ENCODE measurements around the gene ADRA2B. TPM values are rescaled to one million over a fixed set of nuclear protein-coding genes. Genes with fewer than 3 reads are reported as not detected.

Gene ADRA2B
- total RNA-seq, 4 donors from 2014 or later = 0.28 to 0.67 (median 0.53) TPM; not detected in 1

DNA sequence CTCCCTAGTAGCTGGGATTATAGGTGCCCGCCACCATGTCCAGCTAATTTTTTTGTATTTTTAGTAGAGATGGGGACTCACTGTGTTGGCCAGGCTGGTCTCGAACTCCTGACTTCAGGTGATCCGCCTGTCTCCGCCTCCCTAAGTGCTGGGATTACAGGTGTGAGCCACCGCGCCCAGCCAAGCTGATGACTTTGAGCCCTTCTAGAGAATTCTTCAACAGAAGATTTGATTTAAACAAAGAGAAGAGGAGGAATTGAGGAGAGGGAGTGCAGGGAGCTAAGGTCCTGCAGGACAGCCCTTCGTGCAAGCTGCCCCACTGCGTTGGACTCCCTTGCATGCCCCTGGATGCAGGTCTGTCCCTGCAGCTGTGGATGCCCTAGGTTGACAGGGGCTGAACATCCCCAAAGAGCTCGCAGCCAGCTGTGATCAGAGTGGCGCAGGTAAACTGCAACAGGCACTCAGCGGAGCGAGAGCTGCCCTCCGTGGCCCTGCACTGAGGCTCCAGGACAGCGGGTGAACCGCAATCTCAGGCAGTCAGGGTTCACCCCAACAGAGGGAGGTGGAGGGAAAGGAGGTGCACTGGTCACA is 13.7 kb downstream of the ADRA2B start:
- Histone ChIP-seq H3K36me3 (no peaks in the 10 kb centered on the region), H3K4me1 (no peaks in the 10 kb centered on the region)
- no peak for TF ChIP-seq POLR2A (IDR thresholded peaks at IDR 0.05)
- TF ChIP-seq, protein P1, sequence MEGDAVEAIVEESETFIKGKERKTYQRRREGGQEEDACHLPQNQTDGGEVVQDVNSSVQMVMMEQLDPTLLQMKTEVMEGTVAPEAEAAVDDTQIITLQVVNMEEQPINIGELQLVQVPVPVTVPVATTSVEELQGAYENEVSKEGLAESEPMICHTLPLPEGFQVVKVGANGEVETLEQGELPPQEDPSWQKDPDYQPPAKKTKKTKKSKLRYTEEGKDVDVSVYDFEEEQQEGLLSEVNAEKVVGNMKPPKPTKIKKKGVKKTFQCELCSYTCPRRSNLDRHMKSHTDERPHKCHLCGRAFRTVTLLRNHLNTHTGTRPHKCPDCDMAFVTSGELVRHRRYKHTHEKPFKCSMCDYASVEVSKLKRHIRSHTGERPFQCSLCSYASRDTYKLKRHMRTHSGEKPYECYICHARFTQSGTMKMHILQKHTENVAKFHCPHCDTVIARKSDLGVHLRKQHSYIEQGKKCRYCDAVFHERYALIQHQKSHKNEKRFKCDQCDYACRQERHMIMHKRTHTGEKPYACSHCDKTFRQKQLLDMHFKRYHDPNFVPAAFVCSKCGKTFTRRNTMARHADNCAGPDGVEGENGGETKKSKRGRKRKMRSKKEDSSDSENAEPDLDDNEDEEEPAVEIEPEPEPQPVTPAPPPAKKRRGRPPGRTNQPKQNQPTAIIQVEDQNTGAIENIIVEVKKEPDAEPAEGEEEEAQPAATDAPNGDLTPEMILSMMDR (IDR thresholded peaks at IDR 0.05) = no peak

DNA sequence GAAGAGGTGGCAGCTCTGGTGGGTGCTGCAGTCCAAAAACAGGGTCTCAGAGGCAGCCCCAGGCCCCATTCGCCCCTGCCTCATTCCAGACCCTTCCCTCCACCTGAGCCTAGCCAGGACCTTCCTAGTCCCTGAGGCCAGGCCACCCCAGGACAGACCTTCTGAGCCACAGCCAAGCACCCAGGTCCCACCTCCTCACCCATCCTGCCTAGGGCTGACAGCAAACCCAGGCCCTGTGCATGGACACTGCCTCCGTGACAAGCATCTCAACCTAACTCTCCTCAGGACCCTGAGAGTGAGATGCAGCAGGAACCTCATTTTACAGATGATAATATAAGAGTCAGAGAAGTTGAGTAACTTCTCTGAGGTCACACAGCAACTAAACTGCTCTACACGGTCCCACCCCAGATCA is 15.5 kb downstream of the ADRA2B start:
- H3K27ac ChIP-seq = no peak overlapping the region
- peak in 2 of 3 donors; percentile 28 to 30 for DNase-seq
- no peak overlapping the region for H3K4me3 ChIP-seq
- peaks cover 0 to 10% (median 4%) of the 10 kb centered on the region in 4 donors for H3K9me3 ChIP-seq
- TF ChIP-seq, protein P1 (IDR thresholded peaks at IDR 0.05) = no peak
- no peak for TF ChIP-seq POLR2A (IDR thresholded peaks at IDR 0.05)
- no peaks in the 10 kb centered on the region for H3K27me3 ChIP-seq
- no peaks in the 10 kb centered on the region for H3K36me3 ChIP-seq
- H3K4me1 ChIP-seq = no peaks in the 10 kb centered on the region

More for the DNA sequence above, 13.7 kb downstream of the ADRA2B start:
- Histone ChIP-seq H3K9me3 (peaks cover 0 to 10% (median 4%) of the 10 kb centered on the region in 4 donors), H3K27me3 (no peaks in the 10 kb centered on the region), H3K4me3 (no peak overlapping the region), H3K27ac (no peak overlapping the region)
- peak in 2 of 3 donors; percentile 34 for DNase-seq

DNA sequence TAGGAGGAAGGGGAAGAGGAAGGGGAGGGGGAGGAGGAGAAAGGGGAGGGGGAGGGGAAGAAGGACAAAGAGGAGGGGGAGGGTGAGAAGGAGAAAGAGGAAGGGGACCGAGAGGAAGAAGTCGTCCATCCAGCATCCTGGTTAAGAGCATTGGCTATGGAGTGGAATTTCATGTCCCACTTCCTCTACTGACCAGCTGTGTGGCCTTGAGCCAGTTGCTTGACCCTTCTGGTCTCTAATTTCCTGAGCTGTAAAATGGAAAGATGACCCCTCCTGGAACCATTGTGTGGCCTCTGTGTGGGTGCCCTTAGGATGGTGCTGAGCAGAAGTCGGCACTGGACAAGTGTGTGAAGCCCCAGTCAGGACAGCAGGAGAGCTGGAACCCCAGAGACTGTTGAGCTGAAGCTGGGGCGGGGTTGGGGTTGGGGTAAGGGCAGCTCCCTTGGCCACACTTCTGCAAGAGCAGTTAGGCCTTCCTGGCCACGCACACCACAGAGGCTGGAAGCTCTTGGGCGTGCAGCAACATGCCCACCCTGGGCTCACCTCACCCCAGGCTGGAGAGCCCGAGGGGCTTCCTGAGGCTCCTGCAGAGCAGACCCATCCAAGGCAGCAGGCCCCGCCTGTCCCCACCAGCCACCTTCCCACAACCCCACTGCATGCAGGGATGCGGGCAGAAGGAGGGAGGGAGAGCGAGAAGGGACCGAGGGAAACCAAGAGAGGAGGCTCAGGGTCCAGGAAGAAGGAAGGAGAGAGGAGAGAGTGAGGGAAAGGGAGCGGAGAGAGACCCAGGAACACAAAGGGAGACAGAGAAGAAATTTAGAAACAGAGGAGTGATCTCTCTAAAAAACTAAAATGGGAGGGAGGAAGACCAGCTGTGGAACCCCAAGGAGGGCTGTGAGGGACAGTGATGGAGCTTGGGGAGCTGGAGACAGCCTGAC is 16.2 kb downstream of the ADRA2B start:
- Histone ChIP-seq H3K27ac (peak overlapping the region in 2 of 4 donors; percentile 13 to 53), H3K9me3 (peaks cover 0 to 3% (median 0%) of the 10 kb centered on the region in 4 donors), H3K36me3 (no peaks in the 10 kb centered on the region), H3K4me3 (no peak overlapping the region), H3K27me3 (no peaks in the 10 kb centered on the region), H3K4me1 (no peaks in the 10 kb centered on the region)
- peak in 2 of 3 donors; percentile 25 to 38 for DNase-seq
- TF ChIP-seq, protein P1 (IDR thresholded peaks at IDR 0.05) = no peak
- TF ChIP-seq POLR2A (IDR thresholded peaks at IDR 0.05) = no peak

DNA sequence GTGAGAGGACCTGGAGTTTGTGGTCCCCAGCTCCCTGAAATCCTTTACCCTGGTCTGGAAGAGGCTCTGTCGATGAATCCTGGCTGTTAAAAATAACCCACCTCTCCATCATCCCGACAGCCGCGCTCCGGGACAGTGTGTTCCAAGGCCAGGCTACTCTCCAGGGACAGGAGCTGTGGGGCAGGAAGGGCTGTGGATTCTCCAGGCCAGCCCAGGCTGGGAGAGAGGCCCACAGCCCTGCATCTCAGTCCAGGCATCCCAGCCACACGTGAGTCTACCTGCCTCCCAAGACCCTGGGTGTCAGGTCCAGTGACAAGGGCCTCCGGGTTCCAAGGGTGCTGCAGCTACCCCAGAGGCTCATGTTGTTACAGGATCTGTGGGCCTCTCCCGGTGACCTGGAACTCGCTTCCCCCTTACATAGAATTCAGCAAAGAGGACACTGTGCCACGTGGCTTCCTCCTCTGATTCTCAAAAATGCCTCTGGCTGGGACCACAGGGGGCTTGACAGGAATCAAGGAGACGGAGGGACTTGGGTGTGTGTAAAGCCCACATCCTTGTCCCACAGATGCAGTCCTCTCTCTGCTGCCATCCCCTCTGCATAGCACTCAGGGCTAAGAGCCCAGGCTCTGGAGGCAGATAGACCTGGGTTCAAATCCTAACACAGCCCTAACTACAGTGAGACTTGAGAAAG is 17.3 kb downstream of the ADRA2B start:
- Histone ChIP-seq H3K36me3 (no peaks in the 10 kb centered on the region), H3K9me3 (no peaks in the 10 kb centered on the region), H3K4me1 (no peaks in the 10 kb centered on the region), H3K27ac (peak overlapping the region in 1 of 4 donors; percentile 53), H3K4me3 (no peak overlapping the region), H3K27me3 (no peaks in the 10 kb centered on the region)
- no peak for TF ChIP-seq POLR2A (IDR thresholded peaks at IDR 0.05)
- TF ChIP-seq, protein P1 (IDR thresholded peaks at IDR 0.05) = no peak
- peak in 2 of 3 donors; percentile 13 to 38 for DNase-seq

All from Peyer's patch (tissue), 4 donors.